OCI-LY3 (cell line): ENCODE results near the gene PHC2.

Source experiments
- H2AFZ ChIP-seq: fragments of 200-600, 300-600 bp; shearing (Covaris generic); 2 replicates; pipeline ENCODE4 v1.6.0; 2014; ENCODE audit warnings: antibody characterized with exemption, low read depth, low read length
- H3K27ac ChIP-seq: fragments of 200-600, 300-600 bp; sonication (generic); 2 replicates; pipeline ENCODE4 v1.5.1; 2014; ENCODE audit warnings: mild to moderate bottlenecking, low read length, moderate library complexity, mixed read lengths
- H3K27me3 ChIP-seq: fragments of 200-600, 300-600 bp; sonication (generic); 2 replicates; pipeline ENCODE4 v1.6.1; 2014; ENCODE audit warnings: low read depth, low read length, mixed read lengths
- H3K36me3 ChIP-seq: fragments of 200-600, 300-600 bp; sonication (generic); replicated peaks from 2 replicates; pipeline ENCODE3; 2014; ENCODE audit warnings: low read depth, low read length, mixed read lengths
- H3K4me1 ChIP-seq: fragments of 300-600, 200-600 bp; sonication (generic); 2 replicates; pipeline ENCODE4 v1.6.1; 2014; ENCODE audit warnings: low read length, mixed read lengths
- H3K4me2 ChIP-seq: fragments of 200-600, 300-600 bp; sonication (generic); 2 replicates; pipeline ENCODE4 v1.6.1; 2014; ENCODE audit warnings: low read length, mixed read lengths
- H3K4me3 ChIP-seq: fragments of 300-600, 200-600 bp; sonication (generic); 2 replicates; pipeline ENCODE4 v1.5.1; 2014; ENCODE audit warnings: antibody characterized with exemption, mild to moderate bottlenecking, low read length, moderate library complexity
- H3K79me2 ChIP-seq: fragments of 300-600, 200-600 bp; shearing (Covaris generic); 2 replicates; pipeline ENCODE4 v1.6.1; 2014; ENCODE audit warnings: mild to moderate bottlenecking, low read length, mixed read lengths
- H3K9ac ChIP-seq: fragments of 300-600, 200-600 bp; shearing (Covaris generic); 2 replicates; pipeline ENCODE4 v1.6.0; 2014; ENCODE audit warnings: mild to moderate bottlenecking, low read length, moderate library complexity
- H3K9me3 ChIP-seq: fragments of 200-600, 300-600 bp; shearing (Covaris generic); 2 replicates; pipeline ENCODE4 v1.6.1; 2014; ENCODE audit warnings: low read length, mixed read lengths; ENCODE audit not compliant: insufficient read depth
- H4K20me1 ChIP-seq: fragments of 200-600, 300-600 bp; sonication (generic); 2 replicates; pipeline ENCODE4 v1.6.1; 2016; ENCODE audit warnings: low read length, mixed read lengths; ENCODE audit not compliant: insufficient read depth
- CTCF ChIP-seq: fragments of 200-600, 300-600 bp; sonication (generic); IDR thresholded peaks from 2 replicates; pipeline ENCODE4 v1.5.1; 2014; ENCODE audit warnings: antibody characterized with exemption, low read length, low read depth
- EZH2phosphoT487 ChIP-seq: fragments of 200-600 bp; shearing (Covaris generic); IDR thresholded peaks from 2 replicates; pipeline ENCODE4 v1.6.1; 2018; ENCODE audit warnings: antibody characterized with exemption, mixed run types, low read depth

Gene PHC2

GRCh38 chr1:33399375-33399774 is 31.5 kb downstream of the PHC2 start:
- no peaks in the 10 kb centered on the region for H3K4me1 ChIP-seq
- H3K9me3 ChIP-seq, result no peaks in the 10 kb centered on the region
- H3K27ac ChIP-seq, result no peak overlapping the region
- no peaks in the 10 kb centered on the region for H4K20me1 ChIP-seq
- H3K79me2 ChIP-seq, result no peaks in the 10 kb centered on the region
- peaks cover 10% of the 10 kb centered on the region for H3K27me3 ChIP-seq
- no peak overlapping the region for H3K4me3 ChIP-seq
- no peak overlapping the region for H3K9ac ChIP-seq
- no peaks in the 10 kb centered on the region for H3K36me3 ChIP-seq
- no peak overlapping the region for H3K4me2 ChIP-seq
- H2AFZ ChIP-seq, result no peak overlapping the region
- TF ChIP-seq CTCF (no peak), EZH2phosphoT487 (no peak)

- no peak overlapping the region for H3K4me3 ChIP-seq
- H2AFZ ChIP-seq, result no peak overlapping the region
- H3K4me1 ChIP-seq, result no peaks in the 10 kb centered on the region
- no peaks in the 10 kb centered on the region for H3K36me3 ChIP-seq
- no peak overlapping the region for H3K9ac ChIP-seq
- no peak overlapping the region for H3K27ac ChIP-seq
- no peaks in the 10 kb centered on the region for H3K9me3 ChIP-seq
- H3K4me2 ChIP-seq, result no peak overlapping the region
- H3K79me2 ChIP-seq, result no peaks in the 10 kb centered on the region
- peaks cover 10% of the 10 kb centered on the region for H3K27me3 ChIP-seq
- no peaks in the 10 kb centered on the region for H4K20me1 ChIP-seq
- TF ChIP-seq CTCF (no peak), EZH2phosphoT487 (no peak)
Measured at GRCh38 chr1:33397994-33398393, 32.9 kb downstream of the PHC2 start.

GRCh38 chr1:33397125-33397506 is 33.8 kb downstream of the PHC2 start:
- H2AFZ ChIP-seq, result no peak overlapping the region
- H3K79me2 ChIP-seq, result no peaks in the 10 kb centered on the region

More at GRCh38 chr1:33397125-33397506, 33.8 kb downstream of the PHC2 start:
- no peak overlapping the region for H3K4me3 ChIP-seq
- no peaks in the 10 kb centered on the region for H4K20me1 ChIP-seq
- H3K27ac ChIP-seq, result no peak overlapping the region
- no peaks in the 10 kb centered on the region for H3K36me3 ChIP-seq
- H3K4me1 ChIP-seq, result no peaks in the 10 kb centered on the region
- no peak for TF ChIP-seq CTCF
- TF ChIP-seq EZH2phosphoT487, result no peak
- H3K4me2 ChIP-seq, result no peak overlapping the region
- no peak overlapping the region for H3K9ac ChIP-seq
- H3K9me3 ChIP-seq, result no peaks in the 10 kb centered on the region
- peaks cover 10% of the 10 kb centered on the region for H3K27me3 ChIP-seq
